ENCODE data around the gene TRAF4. TPM values are rescaled to one million over a fixed set of nuclear protein-coding genes. Genes with fewer than 3 reads are reported as not detected.

TRAF4 gene
- total RNA-seq, 1 experiment from 2014 or later = 127 TPM

- no peaks in the 10 kb centered on the region for H3K27me3 ChIP-seq (ENCODE audit: insufficient read depth, low read length)
- ChIA-PET CTCF (interaction anchor here (0.6 kb wide), 2 partner anchors 35 to 45 kb away, joined by 3 read pairs; no protein-coding TSS in a partner anchor), RAD21 (ENCODE audit: low non-redundant PET in 1 of 2, low total read pairs in 2 of 2, uncharacterized antibody in 2 of 2, unreplicated experiment in 2 of 2) (no interaction called here), POLR2A (interaction anchor here (1.6 kb wide), 1 partner anchor 14 kb away, joined by 3 read pairs; the partner anchor contains the start of gene RPL23A)
- TF ChIP-seq RAD21 (IDR thresholded peaks at IDR 0.05; ENCODE audit: low read depth) (no peak), ATF3 (IDR thresholded peaks at IDR 0.05) (no peak), EZH2 (IDR thresholded peaks at IDR 0.05) (no peak), ZNF274 (IDR thresholded peaks at IDR 0.05; ENCODE audit: low read depth, low read length) (no peak), POLR2AphosphoS5 (IDR thresholded peaks at IDR 0.05; ENCODE audit: low read depth, low read length) (no peak), FOSL1 (IDR thresholded peaks at IDR 0.05; ENCODE audit: low read depth) (no peak)
- TSS peak; percentile 5 for BruUV-seq (replicated peaks)
- intact Hi-C loops (cut with micrococcal nuclease) = no loop called here
- no peak overlapping the region for H3K27ac ChIP-seq (ENCODE audit: low read depth, low read length)
- no peak overlapping the region for H3K4me2 ChIP-seq (ENCODE audit: low read length)
- no peak overlapping the region for H3K4me3 ChIP-seq (replicated peaks in 1 of 2; ENCODE audit: low read depth in 1 of 2, low read length in 2 of 2)
- no peak overlapping the region for H2AFZ ChIP-seq (ENCODE audit: low read depth, low read length, poor library complexity, severe bottlenecking)
- H3K9me2 ChIP-seq (ENCODE audit: insufficient read depth) = no peaks in the 10 kb centered on the region
- DNase-seq (ENCODE audit: low read depth, low spot score) (no peak), ATAC-seq (no peak)
- H3K9me3 ChIP-seq (ENCODE audit: control insufficient read depth in 1 of 2, insufficient read depth in 1 of 2, low read depth in 1 of 2, low read length in 2 of 2) = no peaks in the 10 kb centered on the region
- no peak overlapping the region for H3K9ac ChIP-seq (ENCODE audit: low read length)
- H3K4me1 ChIP-seq (ENCODE audit: control insufficient read depth in 1 of 2, insufficient read depth in 2 of 2, low read length in 2 of 2) = peaks cover 4 to 6% of the 10 kb centered on the region in 2 experiments; a peak in 2 of 4 replicates
- peaks cover 10% of the 10 kb centered on the region in 2 experiments; a peak in 3 of 4 replicates for H3K36me3 ChIP-seq (ENCODE audit: control insufficient read depth in 1 of 2, insufficient read depth in 2 of 2, low read length in 2 of 2)
- no peaks in the 10 kb centered on the region for H4K20me1 ChIP-seq (ENCODE audit: insufficient read depth)
- no peaks in the 10 kb centered on the region for H3K79me2 ChIP-seq (ENCODE audit: insufficient read depth, low read length)
Observed at GRCh38 chr17:28705728-28706334, 38.0 kb upstream of the TRAF4 start.

GRCh38 chr17:28706471-28707338 is 37.1 kb upstream of the TRAF4 start:
- no peak overlapping the region for H3K27ac ChIP-seq (ENCODE audit: low read depth, low read length)
- DNase-seq (ENCODE audit: low read depth, low spot score) = no peak
- peaks cover 8 to 15% of the 10 kb centered on the region in 2 experiments for H3K4me1 ChIP-seq (ENCODE audit: control insufficient read depth in 1 of 2, insufficient read depth in 2 of 2, low read length in 2 of 2)
- no peaks in the 10 kb centered on the region for H3K27me3 ChIP-seq (ENCODE audit: insufficient read depth, low read length)
- RAD21 ChIA-PET (ENCODE audit: low non-redundant PET in 1 of 2, low total read pairs in 2 of 2, uncharacterized antibody in 2 of 2, unreplicated experiment in 2 of 2) = no interaction called here
- BruUV-seq (replicated peaks) = no TSS peak
- TF ChIP-seq CTCF (IDR thresholded peaks at IDR 0.05 in 2 of 3, conservative IDR thresholded peaks at IDR 0.05 in 1 of 3; ENCODE audit: borderline replicate concordance in 1 of 3, insufficient read depth in 1 of 3, low read depth in 2 of 3, low read length in 2 of 3) = no peak
- TF ChIP-seq SRF (IDR thresholded peaks at IDR 0.05; ENCODE audit: low read depth) = no peak
- ATAC-seq = no peak
- H3K9ac ChIP-seq (ENCODE audit: low read length) = no peak overlapping the region
- no peak overlapping the region for H3K4me2 ChIP-seq (ENCODE audit: low read length)
- H3K4me3 ChIP-seq (replicated peaks in 1 of 2; ENCODE audit: low read depth in 1 of 2, low read length in 2 of 2) = no peak overlapping the region
- intact Hi-C loops (cut with micrococcal nuclease) = no loop called here
- no peak overlapping the region for H2AFZ ChIP-seq (ENCODE audit: low read depth, low read length, poor library complexity, severe bottlenecking)
- no peaks in the 10 kb centered on the region for H3K9me2 ChIP-seq (ENCODE audit: insufficient read depth)
- POLR2A ChIA-PET = no interaction called here
- H4K20me1 ChIP-seq (ENCODE audit: insufficient read depth) = no peaks in the 10 kb centered on the region
- H3K36me3 ChIP-seq (ENCODE audit: control insufficient read depth in 1 of 2, insufficient read depth in 2 of 2, low read length in 2 of 2) = peaks cover 4 to 8% of the 10 kb centered on the region in 2 experiments; a peak in 3 of 4 replicates
- H3K9me3 ChIP-seq (ENCODE audit: control insufficient read depth in 1 of 2, insufficient read depth in 1 of 2, low read depth in 1 of 2, low read length in 2 of 2) = no peaks in the 10 kb centered on the region
- H3K79me2 ChIP-seq (ENCODE audit: insufficient read depth, low read length) = no peaks in the 10 kb centered on the region
- CTCF ChIA-PET = no interaction called here

All from HCT116 (cell line).